Thyroid gland (tissue), 4 donors: ENCODE results near the gene DDX17. TPM values are rescaled to one million over a fixed set of nuclear protein-coding genes. Genes with fewer than 3 reads are reported as not detected.

Experiments used
- DNase-seq, 2 donors: peaks; one replicate each; pipeline ENCODE4 v3.0.0-alpha.2; 2019
- H3K27ac ChIP-seq, 3 donors: fragments of 200-600 bp; sonication (generic); 1 replicate in 2 of 3; 2 replicates in 1 of 3; pipeline ENCODE4 v1.5.1; 2016 to 2019; ENCODE audit warnings: mild to moderate bottlenecking in 1 of 3, moderate library complexity in 1 of 3
- H3K27me3 ChIP-seq: fragments of 200-600 bp; sonication (generic); one replicate; pipeline ENCODE4 v1.5.1; 2019
- H3K36me3 ChIP-seq, 2 donors: fragments of 200-600 bp; sonication (generic); one replicate each; pipeline ENCODE4 v1.5.1; 2016 to 2019
- H3K4me1 ChIP-seq, 2 donors: fragments of 200-600 bp; sonication (generic); one replicate each; pipeline ENCODE4 v1.5.1; 2017 to 2019
- H3K4me3 ChIP-seq, 3 donors: fragments of 200-600 bp; sonication (generic); replicated peaks in 1 of 3; 1 replicate in 2 of 3; 2 replicates in 1 of 3; pipeline ENCODE4 v1.5.1; 2016; ENCODE audit warnings: mild to moderate bottlenecking in 1 of 3
- H3K9me3 ChIP-seq: fragments of 200-600 bp; sonication (generic); one replicate; pipeline ENCODE4 v1.5.1; 2017
- CTCF ChIP-seq, 6 experiments: fragments of 200-600 bp in 3 of 6; fragments of 450-650 bp in 3 of 6; sonication (generic) in 3 of 6; IDR thresholded peaks; one replicate each; pipeline ENCODE4 v1.5.1; 2016 to 2019; ENCODE audit warnings: antibody characterized with exemption in 6 of 6, mild to moderate bottlenecking in 2 of 6, inconsistent platforms in 1 of 6, moderate library complexity in 1 of 6
- POLR2A ChIP-seq, 2 donors: fragments of 450-650 bp; IDR thresholded peaks; one replicate each; pipeline ENCODE4 v1.6.1; 2017; ENCODE audit warnings: antibody characterized with exemption in 2 of 2, mild to moderate bottlenecking in 2 of 2, moderate library complexity in 1 of 2
- WGBS, 2 donors: methylation state at CpG; one replicate each; pipeline ENCODE4 v1.1.5; 2017; 5-methylcytosine and 5-hydroxymethylcytosine counted together
- intact Hi-C: fragments of 100-400 bp; cut with DNase I; formaldehyde crosslinking; loops from one replicate; pipeline ENCODE4 v1.15.1; 2023
- total RNA-seq, 4 donors: library from RNA; depleted of rRNA; stranded (reverse); fragments of >200 nt; gene quantifications; one replicate each; pipeline ENCODE4 v1.2.3, GENCODE V29; 2016

DDX17 gene
- total RNA-seq, 4 donors from 2014 or later: 594 to 1,014 (median 833) TPM

GRCh38 chr22:38468443-38469305 is 37.4 kb downstream of the DDX17 start:
- H3K27ac ChIP-seq: no peak overlapping the region
- H3K4me1 ChIP-seq: peaks cover 0 to 16% of the 10 kb centered on the region in 2 donors
- H3K9me3 ChIP-seq: no peaks in the 10 kb centered on the region
- H3K27me3 ChIP-seq: no peaks in the 10 kb centered on the region
- H3K4me3 ChIP-seq: peak overlapping the region in 1 of 3 donors; percentile 30
- no peaks in the 10 kb centered on the region for H3K36me3 ChIP-seq
- TF ChIP-seq POLR2A (IDR thresholded peaks at IDR 0.05): no peak
- peak in 1 of 6 experiments; percentile 4 for TF ChIP-seq CTCF (IDR thresholded peaks at IDR 0.05)
- no peak for DNase-seq
- intact Hi-C loops: no loop called here
- WGBS, 2 donors: 63 to 70% methylated on average over 20 of the region's 28 CpGs

- intact Hi-C loops: no loop called here
- Histone ChIP-seq H3K9me3 (no peaks in the 10 kb centered on the region), H3K4me3 (peak within 1 kb of the TSS in 2 of 3 donors; percentile 30 to 35), H3K27me3 (no peaks in the 10 kb centered on the region), H3K27ac (no peak within 1 kb of the TSS), H3K36me3 (no peaks in the 10 kb centered on the region), H3K4me1 (peaks cover 0 to 16% of the 10 kb centered on the region in 2 donors)
- TF ChIP-seq CTCF (IDR thresholded peaks at IDR 0.05): peak in 1 of 6 experiments; percentile 4
- peak in 1 of 2 donors; percentile 26 for TF ChIP-seq POLR2A (IDR thresholded peaks at IDR 0.05)
- WGBS, 2 donors: 4 to 6% methylated on average over 5 to 15 of the region's 53 CpGs
- DNase-seq: peak; percentile 64 to 71
Measured at GRCh38 chr22:38467904-38468442, 38.1 kb downstream of the DDX17 start, which contains the start of gene KDELR3. Gene KDELR3 (plus strand): TSS chr22:38468096. CDS start chr22:38468234, 138 bp downstream.

- H3K27ac ChIP-seq: no peak overlapping the region
Measured at GRCh38 chr22:38467438-38467903, 38.6 kb downstream of the DDX17 start.

GRCh38 chr22:38465673-38466490 is 40.2 kb downstream of the DDX17 start:
- no peak overlapping the region for H3K4me3 ChIP-seq
- 85 to 88% methylated on average over 19 to 26 of the region's 26 CpGs for WGBS, 2 donors
- no peaks in the 10 kb centered on the region for H3K36me3 ChIP-seq
- TF ChIP-seq CTCF (IDR thresholded peaks at IDR 0.05): no peak
- TF ChIP-seq POLR2A (IDR thresholded peaks at IDR 0.05): no peak
- intact Hi-C loops: no loop called here
- no peaks in the 10 kb centered on the region for H3K27me3 ChIP-seq
- H3K27ac ChIP-seq: no peak overlapping the region
- H3K9me3 ChIP-seq: no peaks in the 10 kb centered on the region
- DNase-seq: no peak
- H3K4me1 ChIP-seq: peaks cover 4 to 25% of the 10 kb centered on the region in 2 donors

More at GRCh38 chr22:38467438-38467903, 38.6 kb downstream of the DDX17 start:
- Histone ChIP-seq H3K4me1 (peaks cover 0 to 16% of the 10 kb centered on the region in 2 donors), H3K9me3 (no peaks in the 10 kb centered on the region), H3K36me3 (no peaks in the 10 kb centered on the region), H3K27me3 (no peaks in the 10 kb centered on the region), H3K4me3 (peak overlapping the region in 1 of 3 donors; percentile 30)
- 22 to 24% methylated on average over 8 to 12 of the region's 20 CpGs for WGBS, 2 donors
- DNase-seq: no peak
- TF ChIP-seq POLR2A (IDR thresholded peaks at IDR 0.05): no peak
- intact Hi-C loops: no loop called here

- intact Hi-C loops: no loop called here
- Histone ChIP-seq H3K9me3 (no peaks in the 10 kb centered on the region), H3K36me3 (no peaks in the 10 kb centered on the region), H3K4me3 (no peak overlapping the region), H3K27me3 (no peaks in the 10 kb centered on the region), H3K27ac (no peak overlapping the region), H3K4me1 (peaks cover 4 to 25% of the 10 kb centered on the region in 2 donors)
- TF ChIP-seq CTCF (IDR thresholded peaks at IDR 0.05) (no peak), POLR2A (IDR thresholded peaks at IDR 0.05) (no peak)
- WGBS, 2 donors: 59 to 63% methylated on average over 10 of the region's 10 CpGs
- DNase-seq: peak; percentile 25 to 32
Measured at GRCh38 chr22:38464992-38465672, 41.0 kb downstream of the DDX17 start.
